ENCODE results near the gene SYNDIG1. TPM values are rescaled to one million over a fixed set of nuclear protein-coding genes. Genes with fewer than 3 reads are reported as not detected.

The SYNDIG1 gene
- total RNA-seq, 6 experiments from 2014 or later: 0.14 to 0.31 TPM; not detected in 4

- TF ChIP-seq, protein P1, sequence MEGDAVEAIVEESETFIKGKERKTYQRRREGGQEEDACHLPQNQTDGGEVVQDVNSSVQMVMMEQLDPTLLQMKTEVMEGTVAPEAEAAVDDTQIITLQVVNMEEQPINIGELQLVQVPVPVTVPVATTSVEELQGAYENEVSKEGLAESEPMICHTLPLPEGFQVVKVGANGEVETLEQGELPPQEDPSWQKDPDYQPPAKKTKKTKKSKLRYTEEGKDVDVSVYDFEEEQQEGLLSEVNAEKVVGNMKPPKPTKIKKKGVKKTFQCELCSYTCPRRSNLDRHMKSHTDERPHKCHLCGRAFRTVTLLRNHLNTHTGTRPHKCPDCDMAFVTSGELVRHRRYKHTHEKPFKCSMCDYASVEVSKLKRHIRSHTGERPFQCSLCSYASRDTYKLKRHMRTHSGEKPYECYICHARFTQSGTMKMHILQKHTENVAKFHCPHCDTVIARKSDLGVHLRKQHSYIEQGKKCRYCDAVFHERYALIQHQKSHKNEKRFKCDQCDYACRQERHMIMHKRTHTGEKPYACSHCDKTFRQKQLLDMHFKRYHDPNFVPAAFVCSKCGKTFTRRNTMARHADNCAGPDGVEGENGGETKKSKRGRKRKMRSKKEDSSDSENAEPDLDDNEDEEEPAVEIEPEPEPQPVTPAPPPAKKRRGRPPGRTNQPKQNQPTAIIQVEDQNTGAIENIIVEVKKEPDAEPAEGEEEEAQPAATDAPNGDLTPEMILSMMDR (IDR thresholded peaks at IDR 0.05): no peak
- Mint-ChIP-seq H3K4me3 (no peak overlapping the region), H3K4me1 (ENCODE audit: low read depth) (peaks cover 23% of the 10 kb centered on the region), H3K27ac (no peak overlapping the region), H3K36me3 (ENCODE audit: low read depth) (no peaks in the 10 kb centered on the region), H3K9me3 (no peaks in the 10 kb centered on the region), H3K27me3 (ENCODE audit: insufficient read depth) (peaks cover 24% of the 10 kb centered on the region)
- no peak for DNase-seq
Measured at GRCh38 chr20:24665741-24666191, 196.3 kb downstream of the SYNDIG1 start.

DNA sequence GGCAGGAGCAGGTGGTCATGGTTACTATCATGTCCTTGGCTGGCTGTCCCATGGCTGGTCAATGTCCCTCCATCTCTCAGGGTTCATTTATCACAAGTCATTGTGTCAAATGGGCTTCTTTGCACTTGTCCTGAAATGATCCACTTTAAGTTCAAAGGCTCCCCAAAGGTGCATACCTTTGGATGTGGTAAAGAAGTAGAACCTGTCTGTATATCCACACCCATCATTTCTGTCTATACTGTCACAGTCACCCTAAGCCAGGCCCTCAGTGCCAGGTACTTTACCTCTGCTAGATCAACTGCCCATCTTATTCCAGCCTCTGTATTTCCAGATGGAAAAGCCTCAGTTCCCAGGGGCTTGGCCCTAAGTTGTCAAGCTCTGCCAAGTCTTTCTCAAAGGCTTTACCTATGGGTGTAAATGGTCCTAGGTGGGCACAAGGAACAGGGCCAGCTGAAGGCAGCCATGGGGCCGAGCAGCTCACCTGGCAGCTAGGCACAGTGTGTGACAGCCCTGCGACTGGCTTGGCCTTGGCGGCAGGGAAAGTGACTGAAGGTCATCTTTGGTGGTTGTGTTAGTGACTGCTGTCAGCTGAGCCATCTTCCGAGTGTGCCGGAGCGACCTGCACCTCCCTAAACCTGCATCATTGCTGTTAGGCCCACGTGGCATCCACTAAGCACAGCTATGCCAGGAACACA, 198.4 kb downstream of the SYNDIG1 start:
- Mint-ChIP-seq H3K27ac (no peak overlapping the region), H3K4me1 (ENCODE audit: low read depth) (peaks cover 36% of the 10 kb centered on the region), H3K27me3 (ENCODE audit: insufficient read depth) (peaks cover 22% of the 10 kb centered on the region), H3K4me3 (no peak overlapping the region), H3K36me3 (ENCODE audit: low read depth) (no peaks in the 10 kb centered on the region), H3K9me3 (no peaks in the 10 kb centered on the region)
- DNase-seq: no peak
- TF ChIP-seq, protein P1 (IDR thresholded peaks at IDR 0.05): no peak

DNA sequence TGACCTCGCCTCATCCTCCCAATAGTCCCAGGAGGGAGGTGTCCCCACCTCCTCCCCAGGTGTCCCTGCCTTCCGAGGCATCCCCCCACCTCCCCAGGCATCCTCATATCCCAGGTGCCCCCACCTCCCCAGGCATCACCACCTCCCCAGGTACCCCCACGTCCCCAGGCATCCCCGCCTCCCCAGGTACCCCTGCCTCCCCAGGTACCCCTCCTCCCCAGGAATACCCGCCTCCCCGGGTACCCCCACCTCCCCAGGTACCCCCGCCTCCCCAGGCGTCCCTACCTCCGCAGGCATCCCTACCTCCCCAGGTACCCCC, 198.9 kb downstream of the SYNDIG1 start:
- TF ChIP-seq, protein P1 (IDR thresholded peaks at IDR 0.05): no peak
- H3K9me3 Mint-ChIP-seq: no peaks in the 10 kb centered on the region
- DNase-seq: no peak
- no peak overlapping the region for H3K27ac Mint-ChIP-seq
- peaks cover 19% of the 10 kb centered on the region for H3K27me3 Mint-ChIP-seq (ENCODE audit: insufficient read depth)
- peaks cover 36% of the 10 kb centered on the region for H3K4me1 Mint-ChIP-seq (ENCODE audit: low read depth)
- H3K4me3 Mint-ChIP-seq: no peak overlapping the region
- no peaks in the 10 kb centered on the region for H3K36me3 Mint-ChIP-seq (ENCODE audit: low read depth)

DNA sequence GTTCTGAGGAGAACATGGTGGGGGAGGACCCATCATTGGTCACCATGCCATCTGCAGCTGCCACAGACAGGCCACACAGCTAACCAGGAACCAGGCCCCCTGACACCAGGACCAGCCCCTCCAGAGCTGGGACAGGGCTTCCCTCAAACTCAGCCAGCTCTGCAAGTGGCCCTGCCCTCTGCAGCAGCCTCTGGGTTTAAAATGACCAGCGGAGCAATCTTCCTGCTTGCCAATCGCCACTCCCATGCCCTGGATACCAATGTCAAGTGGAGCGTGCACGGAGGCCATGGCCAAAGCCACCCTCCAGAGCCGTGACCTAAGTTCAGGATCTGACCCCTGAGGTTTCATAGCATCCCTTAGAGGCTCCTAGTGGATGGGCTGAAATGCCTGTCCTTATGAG, 199.4 kb downstream of the SYNDIG1 start:
- Mint-ChIP-seq H3K27me3 (ENCODE audit: insufficient read depth) (peaks cover 14% of the 10 kb centered on the region), H3K27ac (no peak overlapping the region), H3K4me3 (no peak overlapping the region), H3K9me3 (no peaks in the 10 kb centered on the region), H3K36me3 (ENCODE audit: low read depth) (no peaks in the 10 kb centered on the region), H3K4me1 (ENCODE audit: low read depth) (peaks cover 39% of the 10 kb centered on the region)
- DNase-seq: no peak
- TF ChIP-seq, protein P1 (IDR thresholded peaks at IDR 0.05): no peak

- TF ChIP-seq, protein P1 (IDR thresholded peaks at IDR 0.05): no peak
- H3K9me3 Mint-ChIP-seq: no peaks in the 10 kb centered on the region
- H3K4me3 Mint-ChIP-seq: no peak overlapping the region
- H3K4me1 Mint-ChIP-seq (ENCODE audit: low read depth): peaks cover 46% of the 10 kb centered on the region
- no peaks in the 10 kb centered on the region for H3K36me3 Mint-ChIP-seq (ENCODE audit: low read depth)
- H3K27me3 Mint-ChIP-seq (ENCODE audit: insufficient read depth): peaks cover 11% of the 10 kb centered on the region
- no peak overlapping the region; the same call in 1 of the 2 replicates for H3K27ac Mint-ChIP-seq
- no peak for DNase-seq
Measured at GRCh38 chr20:24669701-24670100, 200.3 kb downstream of the SYNDIG1 start.
